Thoracic aorta (tissue), 2 donors: Measurements from ENCODE around the gene PNKD. TPM values are rescaled to one million over a fixed set of nuclear protein-coding genes. Genes with fewer than 3 reads are reported as not detected.

Source experiments
- ATAC-seq: fragments of 150-250 bp; one replicate; pipeline ENCODE4 v1.8.0; 2017; ENCODE audit warnings: low read depth; ENCODE audit not compliant: insufficient number of reproducible peaks, low FRiP score
- DNase-seq: peaks from one replicate; pipeline ENCODE4 v3.0.0-alpha.2; 2020; ENCODE audit warnings: low spot score
- H3K27ac ChIP-seq, 2 donors: fragments of 200-600 bp; sonication (generic); 1 replicate in 1 of 2; 2 replicates in 1 of 2; pipeline ENCODE4 v1.5.1; 2016; ENCODE audit warnings: mild to moderate bottlenecking in 2 of 2, moderate library complexity in 2 of 2
- H3K27me3 ChIP-seq: fragments of 200-600 bp; sonication (generic); replicated peaks from 2 replicates; pipeline ENCODE4 v1.6.0; 2016; ENCODE audit warnings: mild to moderate bottlenecking; ENCODE audit not compliant: insufficient read depth
- H3K36me3 ChIP-seq: fragments of 200-600 bp; sonication (generic); one replicate; pipeline ENCODE4 v1.5.1; 2016
- H3K4me1 ChIP-seq, 2 donors: fragments of 200-600 bp; sonication (generic); 1 replicate in 1 of 2; 2 replicates in 1 of 2; pipeline versions ENCODE4 v1.5.1 to v1.6.0; 2016; ENCODE audit warnings: low read depth in 2 of 2, mild to moderate bottlenecking in 1 of 2; ENCODE audit not compliant: control insufficient read depth in 1 of 2
- H3K4me3 ChIP-seq: fragments of 200-600 bp; sonication (generic); 2 replicates; pipeline ENCODE4 v1.5.1; 2016; ENCODE audit warnings: mild to moderate bottlenecking
- H3K9me3 ChIP-seq: fragments of 200-600 bp; sonication (generic); 2 replicates; pipeline ENCODE4 v1.5.1; 2016
- total RNA-seq, 2 donors: library from RNA; depleted of rRNA; stranded (reverse); fragments of >200 nt; gene quantifications; one replicate each; pipeline versions ENCODE4 v1.1.0 to v1.2.3, GENCODE V29; 2016
- TF ChIP-seq, protein P1 (sequence below): fragments of 200-600 bp; sonication (generic); IDR thresholded peaks from one replicate; pipeline ENCODE4 v1.5.1; 2019; ENCODE audit warnings: antibody characterized with exemption

The PNKD gene
- total RNA-seq, 2 donors from 2014 or later: 19.4 to 38.4 TPM

DNA sequence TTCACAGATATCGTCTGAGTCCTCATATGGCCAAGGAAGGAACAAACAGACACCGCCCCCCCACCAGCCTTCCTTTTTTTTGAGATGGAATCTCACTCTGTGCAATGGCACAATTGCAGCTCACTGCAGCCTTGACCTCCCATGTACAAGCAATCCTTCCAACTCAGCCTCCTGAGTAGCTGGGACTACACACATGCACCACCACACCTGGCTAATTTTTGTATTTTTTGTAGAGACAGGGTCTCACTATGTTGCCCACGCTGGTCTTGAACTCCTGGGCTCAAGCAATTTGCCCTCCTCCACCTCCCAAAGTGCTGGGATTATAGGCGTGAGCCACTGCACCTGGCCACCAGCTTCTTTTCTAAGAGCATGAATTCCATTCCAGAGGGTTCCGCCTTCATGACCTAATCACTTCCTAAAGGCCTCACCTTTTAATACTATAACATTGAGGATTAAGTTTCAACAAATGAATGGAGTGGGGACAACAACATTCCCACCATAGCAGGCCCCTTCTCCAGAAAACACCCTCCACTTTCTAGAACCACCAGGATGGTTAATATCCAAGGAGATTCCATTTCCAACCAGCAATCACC lies 24.2 kb downstream of the PNKD start:
- ATAC-seq (no peak), DNase-seq (no peak)
- Histone ChIP-seq H3K4me1 (peaks cover 48 to 80% of the 10 kb centered on the region in 2 donors), H3K27me3 (no peaks in the 10 kb centered on the region), H3K27ac (peak overlapping the region; percentile 96 to 99), H3K4me3 (peak overlapping the region; percentile 22), H3K9me3 (no peaks in the 10 kb centered on the region), H3K36me3 (no peaks in the 10 kb centered on the region)
- TF ChIP-seq, protein P1, sequence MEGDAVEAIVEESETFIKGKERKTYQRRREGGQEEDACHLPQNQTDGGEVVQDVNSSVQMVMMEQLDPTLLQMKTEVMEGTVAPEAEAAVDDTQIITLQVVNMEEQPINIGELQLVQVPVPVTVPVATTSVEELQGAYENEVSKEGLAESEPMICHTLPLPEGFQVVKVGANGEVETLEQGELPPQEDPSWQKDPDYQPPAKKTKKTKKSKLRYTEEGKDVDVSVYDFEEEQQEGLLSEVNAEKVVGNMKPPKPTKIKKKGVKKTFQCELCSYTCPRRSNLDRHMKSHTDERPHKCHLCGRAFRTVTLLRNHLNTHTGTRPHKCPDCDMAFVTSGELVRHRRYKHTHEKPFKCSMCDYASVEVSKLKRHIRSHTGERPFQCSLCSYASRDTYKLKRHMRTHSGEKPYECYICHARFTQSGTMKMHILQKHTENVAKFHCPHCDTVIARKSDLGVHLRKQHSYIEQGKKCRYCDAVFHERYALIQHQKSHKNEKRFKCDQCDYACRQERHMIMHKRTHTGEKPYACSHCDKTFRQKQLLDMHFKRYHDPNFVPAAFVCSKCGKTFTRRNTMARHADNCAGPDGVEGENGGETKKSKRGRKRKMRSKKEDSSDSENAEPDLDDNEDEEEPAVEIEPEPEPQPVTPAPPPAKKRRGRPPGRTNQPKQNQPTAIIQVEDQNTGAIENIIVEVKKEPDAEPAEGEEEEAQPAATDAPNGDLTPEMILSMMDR: no peak

DNA sequence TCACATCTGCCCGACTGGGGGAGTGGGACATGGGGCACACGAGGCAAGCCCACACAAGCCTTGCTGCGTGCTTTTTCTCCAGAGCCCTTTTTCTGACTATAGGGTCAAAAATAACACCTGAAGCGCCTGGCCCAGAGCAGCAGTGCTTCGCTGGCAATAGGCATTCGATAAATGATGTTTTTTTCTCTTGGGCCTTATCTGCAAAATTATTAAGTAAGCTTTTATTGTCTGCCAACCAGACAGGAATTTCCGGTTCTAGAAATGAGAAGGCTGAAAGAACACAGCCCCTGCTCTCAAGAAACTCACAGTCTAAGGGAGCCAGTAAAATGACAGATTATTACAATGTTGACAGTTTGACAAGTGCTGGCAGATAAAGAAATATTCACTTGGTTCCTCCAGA lies 24.7 kb downstream of the PNKD start:
- TF ChIP-seq, protein P1: no peak
- ATAC-seq: no peak
- no peaks in the 10 kb centered on the region for H3K36me3 ChIP-seq
- DNase-seq: no peak
- H3K4me1 ChIP-seq: peaks cover 44 to 75% of the 10 kb centered on the region in 2 donors
- H3K9me3 ChIP-seq: no peaks in the 10 kb centered on the region
- H3K27ac ChIP-seq: peak overlapping the region; percentile 96 to 99
- peak overlapping the region; percentile 22 for H3K4me3 ChIP-seq
- H3K27me3 ChIP-seq: no peaks in the 10 kb centered on the region

DNA sequence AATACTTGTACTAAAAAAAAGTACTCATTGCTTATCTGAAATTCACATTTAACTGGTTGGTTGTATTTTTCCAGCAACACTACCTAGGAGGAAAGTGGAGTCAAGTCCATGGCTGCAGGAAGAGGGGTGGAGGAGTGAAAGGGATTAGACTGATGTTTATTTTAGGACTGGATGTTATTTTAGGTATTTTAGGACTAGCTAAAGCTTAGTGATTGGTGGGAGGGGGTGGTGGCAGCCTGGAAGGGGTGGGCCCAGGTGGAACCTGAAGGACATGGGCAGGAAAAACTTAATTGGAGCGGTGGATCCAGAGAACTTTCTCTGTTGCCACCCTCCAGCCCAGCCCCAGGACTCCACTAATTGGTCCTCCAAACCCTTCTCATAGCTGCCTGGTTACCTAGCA lies 25.9 kb downstream of the PNKD start:
- TF ChIP-seq, protein P1: no peak

DNA sequence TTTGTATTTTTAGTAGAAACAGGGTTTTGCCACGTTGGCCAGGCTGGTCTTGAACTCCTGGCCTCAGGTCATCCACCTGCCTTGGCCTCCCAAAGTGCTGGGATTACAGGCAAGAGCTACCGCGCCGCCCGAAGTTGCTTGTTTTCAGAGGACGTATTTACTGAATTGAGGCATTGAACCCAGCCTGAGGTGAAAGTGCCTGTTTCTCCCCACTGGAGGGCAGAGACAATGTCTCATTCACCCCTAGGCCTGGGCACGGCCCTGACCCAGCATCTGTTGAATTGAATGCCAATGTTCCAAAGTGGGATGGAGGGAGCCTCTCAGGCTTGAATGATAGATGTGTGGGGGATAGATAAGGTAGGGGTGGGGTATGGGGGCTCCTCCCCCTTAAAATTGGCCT lies 26.5 kb downstream of the PNKD start:
- Histone ChIP-seq H3K9me3 (no peaks in the 10 kb centered on the region), H3K4me1 (peaks cover 40 to 61% of the 10 kb centered on the region in 2 donors), H3K4me3 (no peak overlapping the region), H3K36me3 (no peaks in the 10 kb centered on the region), H3K27ac (peak overlapping the region; percentile 96 to 99), H3K27me3 (no peaks in the 10 kb centered on the region)
- DNase-seq (no peak), ATAC-seq (no peak)
- TF ChIP-seq, protein P1: no peak

More for the DNA sequence above, 25.9 kb downstream of the PNKD start:
- ATAC-seq (no peak), DNase-seq (no peak)
- no peaks in the 10 kb centered on the region for H3K27me3 ChIP-seq
- peak overlapping the region; percentile 96 to 99 for H3K27ac ChIP-seq
- H3K4me3 ChIP-seq: no peak overlapping the region
- H3K4me1 ChIP-seq: peaks cover 40 to 63% of the 10 kb centered on the region in 2 donors
- H3K36me3 ChIP-seq: no peaks in the 10 kb centered on the region
- H3K9me3 ChIP-seq: no peaks in the 10 kb centered on the region

DNA sequence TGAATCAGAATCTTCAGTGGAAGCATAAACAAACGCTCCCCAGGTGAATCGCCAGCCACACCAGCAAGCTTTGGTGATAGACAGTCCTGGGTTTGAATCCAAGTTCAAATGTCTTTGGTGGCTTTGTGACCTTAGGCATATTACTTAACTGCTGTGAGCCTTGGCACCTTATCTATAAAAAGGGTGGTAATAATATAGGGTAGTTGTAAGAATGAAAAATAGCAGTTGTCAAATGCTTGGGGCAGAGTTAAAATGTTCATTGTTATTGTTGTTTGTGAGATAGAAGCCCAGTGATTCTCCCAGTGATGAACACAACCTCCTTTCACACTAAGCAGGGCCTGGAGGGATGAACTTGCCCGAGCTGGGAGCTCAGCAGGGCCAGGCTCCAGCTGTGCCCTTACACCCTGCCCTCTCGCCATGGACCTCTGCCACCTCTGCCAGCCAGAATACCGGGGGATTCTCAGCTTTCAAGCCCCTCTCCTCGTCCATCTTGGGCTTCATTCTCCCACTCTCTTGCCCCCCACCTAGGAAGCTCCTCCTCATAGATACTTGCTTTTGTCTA lies 28.1 kb downstream of the PNKD start:
- Histone ChIP-seq H3K27me3 (no peaks in the 10 kb centered on the region), H3K36me3 (no peaks in the 10 kb centered on the region), H3K27ac (peak overlapping the region; percentile 96 to 99), H3K4me1 (peaks cover 39 to 53% of the 10 kb centered on the region in 2 donors), H3K9me3 (no peaks in the 10 kb centered on the region), H3K4me3 (peak overlapping the region; percentile 33)
- no peak for DNase-seq
- TF ChIP-seq, protein P1: no peak
- ATAC-seq: no peak
